Sigmoid colon (tissue), 7 donors: ENCODE measurements around the gene WWC1. TPM values are rescaled to one million over a fixed set of nuclear protein-coding genes. Genes with fewer than 3 reads are reported as not detected.

ENCODE experiments used
- DNase-seq: peaks from one replicate; pipeline ENCODE4 v3.0.0-alpha.2; 2019
- H3K27ac ChIP-seq, 4 donors: fragments of 200-600 bp; sonication (generic); one replicate each; pipeline ENCODE4 v1.5.1; 2016 to 2019; ENCODE audit warnings: mild to moderate bottlenecking in 1 of 4
- H3K27me3 ChIP-seq, 3 donors: fragments of 200-600 bp; sonication (generic); one replicate each; pipeline ENCODE4 v1.5.1; 2019; ENCODE audit warnings: mild to moderate bottlenecking in 1 of 3
- H3K36me3 ChIP-seq, 4 donors: fragments of 200-600 bp; sonication (generic); one replicate each; pipeline ENCODE4 v1.5.1; 2016 to 2019
- H3K4me1 ChIP-seq, 4 donors: fragments of 200-600 bp; sonication (generic); one replicate each; pipeline ENCODE4 v1.5.1; 2017 to 2019
- H3K4me3 ChIP-seq, 4 donors: fragments of 200-600 bp; sonication (generic); one replicate each; pipeline ENCODE4 v1.5.1; 2017 to 2019; ENCODE audit warnings: mild to moderate bottlenecking in 2 of 4, moderate library complexity in 1 of 4
- H3K9me3 ChIP-seq, 4 donors: fragments of 200-600 bp in 3 of 4; sonication (generic) in 3 of 4; one replicate each; pipeline versions ENCODE4 v1.5.1 to v1.6.1; 2013 to 2019
- CTCF ChIP-seq, 4 experiments: fragments of 450-650 bp in 3 of 4; fragments of 200-600 bp in 1 of 4; IDR thresholded peaks; one replicate each; pipeline ENCODE4 v1.5.1; 2016 to 2019; ENCODE audit warnings: antibody characterized with exemption in 4 of 4, mild to moderate bottlenecking in 3 of 4, moderate library complexity in 2 of 4
- EP300 ChIP-seq, 4 donors: sonication (generic); formaldehyde crosslinking; IDR thresholded peaks; one replicate each; pipeline ENCODE4 v1.6.1; 2017; ENCODE audit warnings: antibody characterized with exemption in 4 of 4
- POLR2A ChIP-seq, 2 donors: fragments of 450-650 bp; IDR thresholded peaks; one replicate each; pipeline ENCODE4 v1.6.1; 2016; ENCODE audit warnings: antibody characterized with exemption in 2 of 2, mild to moderate bottlenecking in 2 of 2, moderate library complexity in 2 of 2
- POLR2AphosphoS5 ChIP-seq, 4 donors: sonication (generic); formaldehyde crosslinking; IDR thresholded peaks; one replicate each; pipeline ENCODE4 v1.6.1; 2017; ENCODE audit warnings: antibody characterized with exemption in 4 of 4
- WGBS, 2 donors: extraction: QIAGEN DNeasy Blood & Tissue Kit; methylation state at CpG; one replicate each; pipeline ENCODE4 v1.1.7; 2013; 5-methylcytosine and 5-hydroxymethylcytosine counted together
- intact Hi-C: fragments of 100-400 bp; cut with DNase I; formaldehyde crosslinking; loops from one replicate; pipeline ENCODE4 v1.15.1; 2023
- polyA plus RNA-seq, 3 donors: library from polyadenylated mRNA; stranded (reverse); fragments of 200-250 nt; gene quantifications; one replicate each; pipeline ENCODE4 v1.2.3, GENCODE V29; 2013
- total RNA-seq, 4 donors: library from RNA; depleted of rRNA; stranded (reverse); fragments of >200 nt; gene quantifications; one replicate each; pipeline ENCODE4 v1.1.0, GENCODE V29; 2016
- donor health status: healthy with polysubstance abuse.
- donor health status: Bipolar disorder and iron deficiency.
- donor health status: healthy.

WWC1 gene
- total and polyA plus RNA-seq, 7 donors: 0.27 to 15.4 (median 6.2) TPM; not detected in 1

- DNase-seq: no peak
- no peak overlapping the region for H3K27ac ChIP-seq
- H3K36me3 ChIP-seq: no peaks in the 10 kb centered on the region
- WGBS, 2 donors: 97 to 99% methylated on average over 3 of the region's 3 CpGs
- no peaks in the 10 kb centered on the region for H3K27me3 ChIP-seq
- TF ChIP-seq EP300 (IDR thresholded peaks at IDR 0.05) (no peak), POLR2A (IDR thresholded peaks at IDR 0.05) (no peak), CTCF (IDR thresholded peaks at IDR 0.05) (no peak), POLR2AphosphoS5 (IDR thresholded peaks at IDR 0.05) (no peak)
- H3K4me1 ChIP-seq: peaks cover 0 to 6% (median 0%) of the 10 kb centered on the region in 4 donors
- H3K9me3 ChIP-seq: no peaks in the 10 kb centered on the region
- no peak overlapping the region for H3K4me3 ChIP-seq
- intact Hi-C loops: no loop called here
Measured at GRCh38 chr5:168413596-168413995, 122.2 kb downstream of the WWC1 start.

GRCh38 chr5:168415401-168415800 is 124.0 kb downstream of the WWC1 start:
- no peak for DNase-seq
- Histone ChIP-seq H3K4me1 (no peaks in the 10 kb centered on the region), H3K27me3 (no peaks in the 10 kb centered on the region), H3K27ac (no peak overlapping the region), H3K36me3 (no peaks in the 10 kb centered on the region), H3K4me3 (no peak overlapping the region), H3K9me3 (no peaks in the 10 kb centered on the region)
- 84 to 90% methylated on average over 4 of the region's 4 CpGs for WGBS, 2 donors
- intact Hi-C loops: no loop called here
- no peak for TF ChIP-seq EP300 (IDR thresholded peaks at IDR 0.05)
- TF ChIP-seq POLR2A (IDR thresholded peaks at IDR 0.05): no peak
- no peak for TF ChIP-seq CTCF (IDR thresholded peaks at IDR 0.05)
- TF ChIP-seq POLR2AphosphoS5 (IDR thresholded peaks at IDR 0.05): no peak

DNA sequence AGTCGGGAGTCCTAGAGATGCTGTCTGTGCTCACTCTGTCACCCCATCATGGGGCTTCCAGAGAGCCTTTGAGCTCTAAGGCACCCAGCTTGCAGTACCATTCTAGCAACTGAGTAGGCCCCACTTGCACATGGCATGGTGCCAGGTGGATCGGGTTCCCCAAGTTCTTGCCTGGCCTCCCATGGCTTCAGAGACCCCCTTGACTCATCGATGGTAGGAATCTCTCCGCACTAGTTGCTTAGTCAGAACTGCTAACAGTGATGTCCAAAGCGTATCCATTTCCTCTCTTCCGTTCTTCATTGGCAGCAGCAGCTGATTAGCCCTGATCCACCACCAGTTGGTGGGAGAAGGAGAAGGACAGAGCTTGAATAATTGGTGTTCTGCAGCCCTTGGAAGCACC is 124.5 kb downstream of the WWC1 start:
- TF ChIP-seq POLR2A (IDR thresholded peaks at IDR 0.05) (no peak), EP300 (IDR thresholded peaks at IDR 0.05) (no peak), CTCF (IDR thresholded peaks at IDR 0.05) (no peak), POLR2AphosphoS5 (IDR thresholded peaks at IDR 0.05) (no peak)
- Histone ChIP-seq H3K4me1 (no peaks in the 10 kb centered on the region), H3K9me3 (no peaks in the 10 kb centered on the region), H3K27ac (no peak overlapping the region), H3K27me3 (no peaks in the 10 kb centered on the region), H3K36me3 (no peaks in the 10 kb centered on the region), H3K4me3 (no peak overlapping the region)
- intact Hi-C loops: no loop called here
- DNase-seq: no peak
- WGBS, 2 donors: 81 to 96% methylated on average over 6 of the region's 6 CpGs

DNA sequence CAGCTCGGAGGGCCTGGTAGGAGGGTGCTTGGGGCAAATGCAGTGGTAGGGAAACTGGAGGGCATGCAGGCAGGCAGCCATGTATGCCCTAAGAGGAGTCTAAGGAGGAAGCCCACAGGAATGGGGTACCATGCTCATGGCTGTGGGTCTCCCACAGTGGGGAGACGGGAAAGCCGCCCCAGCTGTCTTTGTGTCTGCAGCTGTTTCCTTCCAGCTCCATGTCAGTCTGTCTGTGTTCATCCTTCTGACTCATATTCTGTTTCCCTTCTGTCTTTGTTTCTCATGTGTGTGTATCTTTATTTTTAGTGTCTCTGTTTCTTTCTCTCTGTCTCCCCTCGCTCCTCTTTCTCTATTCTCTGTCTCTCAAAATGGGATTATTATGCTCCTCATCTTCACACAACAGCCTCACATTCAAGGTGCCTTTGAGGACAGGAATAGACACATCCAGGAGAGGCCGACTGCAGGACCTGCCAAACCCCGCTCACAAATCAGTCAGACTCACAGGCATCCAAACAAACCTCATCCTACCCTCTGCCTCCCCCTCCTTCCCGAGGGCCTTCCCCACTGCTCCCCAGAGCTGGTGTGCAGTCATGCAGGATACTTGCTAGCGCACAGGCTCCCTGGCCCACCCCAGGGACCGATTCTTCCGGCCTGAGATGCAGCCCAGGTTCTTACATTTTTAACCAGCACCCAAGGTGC is 126.4 kb downstream of the WWC1 start:
- TF ChIP-seq POLR2AphosphoS5 (IDR thresholded peaks at IDR 0.05): no peak
- no peak for TF ChIP-seq CTCF (IDR thresholded peaks at IDR 0.05)
- no peak for TF ChIP-seq POLR2A (IDR thresholded peaks at IDR 0.05)
- intact Hi-C loops: no loop called here

GRCh38 chr5:168420461-168420860 is 129.0 kb downstream of the WWC1 start:
- no peaks in the 10 kb centered on the region for H3K9me3 ChIP-seq
- 89 to 96% methylated on average over 9 of the region's 9 CpGs for WGBS, 2 donors
- no peaks in the 10 kb centered on the region for H3K4me1 ChIP-seq
- DNase-seq: no peak
- H3K4me3 ChIP-seq: no peak overlapping the region
- intact Hi-C loops: no loop called here
- no peaks in the 10 kb centered on the region for H3K27me3 ChIP-seq
- no peak overlapping the region for H3K27ac ChIP-seq
- no peaks in the 10 kb centered on the region for H3K36me3 ChIP-seq
- TF ChIP-seq CTCF (IDR thresholded peaks at IDR 0.05) (no peak), EP300 (IDR thresholded peaks at IDR 0.05) (no peak), POLR2A (IDR thresholded peaks at IDR 0.05) (no peak), POLR2AphosphoS5 (IDR thresholded peaks at IDR 0.05) (no peak)

More for the DNA sequence above, 126.4 kb downstream of the WWC1 start:
- no peak overlapping the region for H3K4me3 ChIP-seq
- H3K36me3 ChIP-seq: no peaks in the 10 kb centered on the region
- no peaks in the 10 kb centered on the region for H3K9me3 ChIP-seq
- H3K4me1 ChIP-seq: no peaks in the 10 kb centered on the region
- no peak for DNase-seq
- no peaks in the 10 kb centered on the region for H3K27me3 ChIP-seq
- no peak overlapping the region for H3K27ac ChIP-seq
- WGBS, 2 donors: 84 to 92% methylated on average over 10 of the region's 10 CpGs
